Measurements from ENCODE around the gene DPY30.
A peak's percentile ranks its signal among the peaks of the same experiment; 100 is the strongest.
"Not testable (repeated sequence)": the region's sequence is repeated elsewhere in the genome, so short reads cannot be mapped to it uniquely, and the experiment has no call there.

Gene DPY30

GRCh38 chr2:32018789-32019482, 20.7 kb downstream of the DPY30 start:
- not testable (repeated sequence) for H3K27me3 ChIP-seq (ENCODE audit: insufficient read depth, low read length, poor library complexity, severe bottlenecking); H3K9ac ChIP-seq (ENCODE audit: low read depth, low read length, poor library complexity, severe bottlenecking); H4K20me1 ChIP-seq (ENCODE audit: insufficient read depth, low read length, poor library complexity, severe bottlenecking); H3K9me2 ChIP-seq (replicated peaks; ENCODE audit: low read depth, low read length); H3K4me3 ChIP-seq (ENCODE audit: low read length, poor library complexity, severe bottlenecking); H3F3A ChIP-seq (ENCODE audit: low read depth); H3K79me2 ChIP-seq (ENCODE audit: insufficient read depth, low read length); H3K9me3 ChIP-seq (ENCODE audit: insufficient read depth, low read depth, low read length); H2AFZ ChIP-seq (ENCODE audit: low read length); H3K4me2 ChIP-seq (ENCODE audit: low read depth, low read length, poor library complexity, severe bottlenecking); H3K4me1 ChIP-seq (ENCODE audit: insufficient read depth, low read length, poor library complexity, severe bottlenecking)
- peaks cover 22% of the 10 kb centered on the region for H3K36me3 ChIP-seq (ENCODE audit: insufficient read depth, low read length)

GRCh38 chr2:32012872-32013271, 26.7 kb downstream of the DPY30 start:
- Histone ChIP-seq H3F3A (ENCODE audit: low read depth) (peaks cover 9% of the 10 kb centered on the region; the same call in 1 of the 2 replicates), H3K36me3 (ENCODE audit: insufficient read depth, low read length) (peaks cover 5% of the 10 kb centered on the region; the same call in 1 of the 2 replicates), H2AFZ (ENCODE audit: low read length) (no peak overlapping the region), H4K20me1 (ENCODE audit: insufficient read depth, low read length, poor library complexity, severe bottlenecking) (peaks cover 18% of the 10 kb centered on the region), H3K9me2 (replicated peaks; ENCODE audit: low read depth, low read length) (no peaks in the 10 kb centered on the region), H3K27me3 (ENCODE audit: insufficient read depth, low read length, poor library complexity, severe bottlenecking) (no peaks in the 10 kb centered on the region), H3K4me1 (ENCODE audit: insufficient read depth, low read length, poor library complexity, severe bottlenecking) (peaks cover 17% of the 10 kb centered on the region), H3K9ac (ENCODE audit: low read depth, low read length, poor library complexity, severe bottlenecking) (no peak overlapping the region), H3K4me2 (ENCODE audit: low read depth, low read length, poor library complexity, severe bottlenecking) (no peak overlapping the region), H3K79me2 (ENCODE audit: insufficient read depth, low read length) (peaks cover 18% of the 10 kb centered on the region), H3K4me3 (ENCODE audit: low read length, poor library complexity, severe bottlenecking) (no peak overlapping the region), H3K9me3 (ENCODE audit: insufficient read depth, low read depth, low read length) (no peaks in the 10 kb centered on the region)
- no peak for TF ChIP-seq CTCF (conservative IDR thresholded peaks at IDR 0.05; ENCODE audit: low read length)
- no peak for TF ChIP-seq EZH2phosphoT487 (IDR thresholded peaks at IDR 0.05; ENCODE audit: borderline replicate concordance)

- H3K4me3 ChIP-seq (ENCODE audit: low read length, poor library complexity, severe bottlenecking): peak overlapping the region; percentile 87
- no peaks in the 10 kb centered on the region for H3K9me2 ChIP-seq (replicated peaks; ENCODE audit: low read depth, low read length)
- peaks cover 30% of the 10 kb centered on the region for H4K20me1 ChIP-seq (ENCODE audit: insufficient read depth, low read length, poor library complexity, severe bottlenecking)
- H3K27me3 ChIP-seq (ENCODE audit: insufficient read depth, low read length, poor library complexity, severe bottlenecking): no peaks in the 10 kb centered on the region
- peaks cover 29% of the 10 kb centered on the region for H3K4me1 ChIP-seq (ENCODE audit: insufficient read depth, low read length, poor library complexity, severe bottlenecking)
- H3F3A ChIP-seq (ENCODE audit: low read depth): peaks cover 9% of the 10 kb centered on the region; the same call in 1 of the 2 replicates
- H3K9me3 ChIP-seq (ENCODE audit: insufficient read depth, low read depth, low read length): no peaks in the 10 kb centered on the region
- H3K79me2 ChIP-seq (ENCODE audit: insufficient read depth, low read length): peaks cover 32% of the 10 kb centered on the region
- peak overlapping the region; percentile 90 for H3K4me2 ChIP-seq (ENCODE audit: low read depth, low read length, poor library complexity, severe bottlenecking)
- H2AFZ ChIP-seq (ENCODE audit: low read length): peak overlapping the region; percentile 87
- no peaks in the 10 kb centered on the region for H3K36me3 ChIP-seq (ENCODE audit: insufficient read depth, low read length)
- TF ChIP-seq CTCF (conservative IDR thresholded peaks at IDR 0.05; ENCODE audit: low read length) (no peak), EZH2phosphoT487 (IDR thresholded peaks at IDR 0.05; ENCODE audit: borderline replicate concordance) (no peak)
- H3K9ac ChIP-seq (ENCODE audit: low read depth, low read length, poor library complexity, severe bottlenecking): peak overlapping the region; percentile 92
Measured at GRCh38 chr2:32011485-32011960, 28.1 kb downstream of the DPY30 start.
